ENCODE measurements around the gene MARK1.

GRCh38 chr1:220544901-220545303 is 17.0 kb downstream of the MARK1 start:
- TF ChIP-seq RAD21 (IDR thresholded peaks at IDR 0.05; ENCODE audit: low read length) (no peak), CTCF (IDR thresholded peaks at IDR 0.05) (no peak), IRF3 (IDR thresholded peaks at IDR 0.05; ENCODE audit: low read depth, low read length) (no peak), EP300 (IDR thresholded peaks at IDR 0.05; ENCODE audit: borderline replicate concordance in 1 of 2, low read depth in 1 of 2, low read length in 1 of 2) (no peak), NRF1 (IDR thresholded peaks at IDR 0.05; ENCODE audit: low read depth, low read length) (no peak), SMC3 (IDR thresholded peaks at IDR 0.05; ENCODE audit: low read depth, low read length) (no peak), ELF1 (IDR thresholded peaks at IDR 0.05) (no peak), ZBTB33 (IDR thresholded peaks at IDR 0.05; ENCODE audit: borderline replicate concordance, low read depth) (no peak), PBX3 (IDR thresholded peaks at IDR 0.05) (no peak), FOXM1 (IDR thresholded peaks at IDR 0.05; ENCODE audit: low read depth) (no peak), YY1 (IDR thresholded peaks at IDR 0.05; ENCODE audit: low read depth) (no peak), SIN3A (IDR thresholded peaks at IDR 0.05; ENCODE audit: borderline replicate concordance, low read depth, low read length) (no peak), REST (IDR thresholded peaks at IDR 0.05; ENCODE audit: low read depth, low read length) (no peak)

All from SK-N-SH (cell line).